Neural cell (in vitro differentiated cells): ENCODE measurements around the gene ZNF785. TPM values are rescaled to one million over a fixed set of nuclear protein-coding genes. Genes with fewer than 3 reads are reported as not detected.

Experiments used
- H2AFZ ChIP-seq: fragments of 200-600, 300-800 bp; sonication (generic), shearing (Covaris generic); 2 replicates; pipeline ENCODE4 v1.6.0; 2014; ENCODE audit warnings: low read depth, mild to moderate bottlenecking, antibody characterized with exemption, low read length, moderate library complexity
- H3F3A ChIP-seq: fragments of 200-600 bp; shearing (Covaris generic); 2 replicates; pipeline ENCODE4 v1.6.1; 2016; ENCODE audit warnings: mild to moderate bottlenecking, moderate library complexity, mixed read lengths, antibody characterized with exemption, low read length; ENCODE audit not compliant: insufficient read depth, poor library complexity, severe bottlenecking
- H3K27ac ChIP-seq: fragments of 200-600, 300-800 bp; sonication (generic), shearing (Covaris generic); 2 replicates; pipeline ENCODE4 v1.5.1; 2014; ENCODE audit warnings: mild to moderate bottlenecking, low read length, moderate library complexity
- H3K27me3 ChIP-seq: fragments of 300-800, 200-600 bp; sonication (generic), shearing (Covaris generic); 2 replicates; pipeline ENCODE4 v1.6.0; 2014; ENCODE audit warnings: mild to moderate bottlenecking, low read depth, low read length, moderate library complexity; ENCODE audit not compliant: insufficient read depth
- H3K36me3 ChIP-seq: fragments of 300-800, 200-600 bp; sonication (generic), shearing (Covaris generic); 2 replicates; pipeline ENCODE4 v1.5.1; 2014; ENCODE audit warnings: mild to moderate bottlenecking, antibody characterized with exemption, low read length, moderate library complexity; ENCODE audit not compliant: insufficient read depth
- H3K4me2 ChIP-seq: fragments of 300-800, 200-600 bp; sonication (generic), shearing (Covaris generic); 2 replicates; pipeline ENCODE4 v1.6.0; 2014; ENCODE audit warnings: mild to moderate bottlenecking, low read length
- H3K4me3 ChIP-seq: fragments of 300-800, 200-600 bp; sonication (generic), shearing (Covaris generic); 2 replicates; pipeline ENCODE4 v1.5.1; 2014; ENCODE audit warnings: mild to moderate bottlenecking, low read length, moderate library complexity
- H3K79me2 ChIP-seq: fragments of 200-600 bp; shearing (Covaris generic); replicated peaks from 2 replicates; pipeline ENCODE4 v1.6.0; 2014; ENCODE audit warnings: mild to moderate bottlenecking, low read length, moderate library complexity; ENCODE audit not compliant: insufficient read depth
- H3K9ac ChIP-seq: fragments of 300-800, 200-600 bp; sonication (generic), shearing (Covaris generic); 2 replicates; pipeline ENCODE4 v1.6.1; 2016; ENCODE audit warnings: mild to moderate bottlenecking, low read length, mixed read lengths
- H3K9me2 ChIP-seq: fragments of 200-600 bp; shearing (Covaris generic); 2 replicates; pipeline ENCODE4 v1.6.1; 2016; ENCODE audit warnings: mild to moderate bottlenecking, low read length, mixed read lengths; ENCODE audit not compliant: insufficient read depth
- H3K9me3 ChIP-seq: fragments of 200-600, 300-800 bp; sonication (generic), shearing (Covaris generic); 2 replicates; pipeline ENCODE4 v1.6.1; 2016; ENCODE audit warnings: mild to moderate bottlenecking, mixed run types, low read length, moderate library complexity, mixed read lengths
- H4K20me1 ChIP-seq: fragments of 200-600 bp; shearing (Covaris generic); 2 replicates; pipeline ENCODE4 v1.6.1; 2016; ENCODE audit warnings: mild to moderate bottlenecking, mixed run types; ENCODE audit not compliant: insufficient read depth
- CTCF ChIP-seq: fragments of 450-650 bp; IDR thresholded peaks from 2 replicates; pipeline ENCODE4 v1.5.1; 2014; ENCODE audit warnings: antibody characterized with exemption, mild to moderate bottlenecking, moderate library complexity; ENCODE audit not compliant: poor library complexity, severe bottlenecking
- EP300 ChIP-seq: fragments of 450-650 bp; conservative IDR thresholded peaks from 2 replicates; pipeline ENCODE4 v1.6.1; 2014; ENCODE audit warnings: antibody characterized with exemption, mild to moderate bottlenecking, moderate library complexity; ENCODE audit not compliant: poor library complexity, severe bottlenecking
- EZH2 ChIP-seq: fragments of 200-600, 300-800 bp; shearing (Covaris generic), sonication (generic); IDR thresholded peaks from 2 replicates; pipeline ENCODE4 v1.6.1; 2014; ENCODE audit warnings: antibody characterized with exemption, low read length, borderline replicate concordance, mild to moderate bottlenecking; ENCODE audit not compliant: insufficient read depth, poor library complexity, severe bottlenecking
- MXI1 ChIP-seq: fragments of 450-650 bp; conservative IDR thresholded peaks from 2 replicates; pipeline ENCODE4 v1.6.1; 2014; ENCODE audit warnings: antibody characterized with exemption, mild to moderate bottlenecking; ENCODE audit not compliant: poor library complexity, severe bottlenecking
- POLR2AphosphoS5 ChIP-seq: IDR thresholded peaks from 2 replicates; pipeline ENCODE4 v1.6.1; 2012
- RAD21 ChIP-seq: fragments of 450-650 bp; conservative IDR thresholded peaks from 2 replicates; pipeline ENCODE4 v1.6.1; 2014; ENCODE audit warnings: antibody characterized with exemption, mild to moderate bottlenecking, moderate library complexity
- SMC3 ChIP-seq: fragments of 450-650 bp; conservative IDR thresholded peaks from 2 replicates; pipeline ENCODE4 v1.6.1; 2014; ENCODE audit warnings: antibody characterized with exemption, mild to moderate bottlenecking, moderate library complexity; ENCODE audit not compliant: poor library complexity
- TAF1 ChIP-seq: IDR thresholded peaks from 2 replicates; pipeline ENCODE4 v1.6.1; 2012; ENCODE audit warnings: low read depth
- polyA plus RNA-seq: library from polyadenylated mRNA; depleted of rRNA; stranded (reverse); fragments of >200 nt; gene quantifications from 2 replicates; pipeline ENCODE4 v1.2.3, GENCODE V29; 2014
- TF ChIP-seq, protein P1 (sequence below): IDR thresholded peaks from 2 replicates; pipeline ENCODE4 v1.6.1; 2012; ENCODE audit warnings: borderline replicate concordance

Gene ZNF785
- polyA plus RNA-seq, 1 donor from 2014 or later, result 26.4 TPM

DNA sequence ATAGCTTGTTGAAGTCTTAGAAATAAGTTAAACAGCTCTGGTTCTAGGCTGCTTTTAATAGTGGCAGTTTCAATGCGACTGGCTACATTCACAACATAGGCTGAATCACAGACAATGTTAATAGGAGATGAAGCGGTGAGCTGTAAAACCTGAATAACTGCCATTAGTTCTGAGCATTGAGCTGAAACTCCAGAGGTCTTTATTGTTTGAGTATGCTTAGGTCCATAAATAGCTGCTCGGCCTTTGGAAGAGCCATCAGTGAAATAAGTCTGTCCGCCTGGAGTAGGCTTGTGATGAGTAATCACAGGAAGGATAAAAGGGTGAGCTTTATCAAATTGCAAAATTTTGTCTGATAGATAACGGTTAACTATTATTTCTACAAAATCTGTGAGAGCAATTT lies 34.1 kb upstream of the ZNF785 start:
- H3K4me2 ChIP-seq, result no peak overlapping the region
- H3K4me3 ChIP-seq, result no peak overlapping the region
- no peak overlapping the region for H2AFZ ChIP-seq
- H3F3A ChIP-seq, result no peaks in the 10 kb centered on the region
- H3K9me3 ChIP-seq, result no peaks in the 10 kb centered on the region
- H4K20me1 ChIP-seq, result no peaks in the 10 kb centered on the region
- H3K36me3 ChIP-seq, result no peaks in the 10 kb centered on the region
- H3K9ac ChIP-seq, result no peak overlapping the region
- H3K79me2 ChIP-seq, result no peaks in the 10 kb centered on the region
- H3K27ac ChIP-seq, result no peak overlapping the region
- H3K27me3 ChIP-seq, result no peaks in the 10 kb centered on the region
- H3K9me2 ChIP-seq, result no peaks in the 10 kb centered on the region
- TF ChIP-seq, protein P1, sequence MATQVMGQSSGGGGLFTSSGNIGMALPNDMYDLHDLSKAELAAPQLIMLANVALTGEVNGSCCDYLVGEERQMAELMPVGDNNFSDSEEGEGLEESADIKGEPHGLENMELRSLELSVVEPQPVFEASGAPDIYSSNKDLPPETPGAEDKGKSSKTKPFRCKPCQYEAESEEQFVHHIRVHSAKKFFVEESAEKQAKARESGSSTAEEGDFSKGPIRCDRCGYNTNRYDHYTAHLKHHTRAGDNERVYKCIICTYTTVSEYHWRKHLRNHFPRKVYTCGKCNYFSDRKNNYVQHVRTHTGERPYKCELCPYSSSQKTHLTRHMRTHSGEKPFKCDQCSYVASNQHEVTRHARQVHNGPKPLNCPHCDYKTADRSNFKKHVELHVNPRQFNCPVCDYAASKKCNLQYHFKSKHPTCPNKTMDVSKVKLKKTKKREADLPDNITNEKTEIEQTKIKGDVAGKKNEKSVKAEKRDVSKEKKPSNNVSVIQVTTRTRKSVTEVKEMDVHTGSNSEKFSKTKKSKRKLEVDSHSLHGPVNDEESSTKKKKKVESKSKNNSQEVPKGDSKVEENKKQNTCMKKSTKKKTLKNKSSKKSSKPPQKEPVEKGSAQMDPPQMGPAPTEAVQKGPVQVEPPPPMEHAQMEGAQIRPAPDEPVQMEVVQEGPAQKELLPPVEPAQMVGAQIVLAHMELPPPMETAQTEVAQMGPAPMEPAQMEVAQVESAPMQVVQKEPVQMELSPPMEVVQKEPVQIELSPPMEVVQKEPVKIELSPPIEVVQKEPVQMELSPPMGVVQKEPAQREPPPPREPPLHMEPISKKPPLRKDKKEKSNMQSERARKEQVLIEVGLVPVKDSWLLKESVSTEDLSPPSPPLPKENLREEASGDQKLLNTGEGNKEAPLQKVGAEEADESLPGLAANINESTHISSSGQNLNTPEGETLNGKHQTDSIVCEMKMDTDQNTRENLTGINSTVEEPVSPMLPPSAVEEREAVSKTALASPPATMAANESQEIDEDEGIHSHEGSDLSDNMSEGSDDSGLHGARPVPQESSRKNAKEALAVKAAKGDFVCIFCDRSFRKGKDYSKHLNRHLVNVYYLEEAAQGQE, result no peak
- TF ChIP-seq RAD21 (no peak), CTCF (no peak), POLR2AphosphoS5 (no peak), SMC3 (no peak), EZH2 (no peak), EP300 (no peak), TAF1 (no peak), MXI1 (no peak)

GRCh38 chr16:30619202-30619601 lies 33.7 kb upstream of the ZNF785 start:
- TF ChIP-seq CTCF (no peak), RAD21 (no peak), POLR2AphosphoS5 (no peak), MXI1 (no peak), EP300 (no peak), EZH2 (no peak)
- TF ChIP-seq, protein P1, result no peak
- Histone ChIP-seq H3K79me2 (no peaks in the 10 kb centered on the region), H3K36me3 (no peaks in the 10 kb centered on the region), H3K9ac (no peak overlapping the region), H3F3A (no peaks in the 10 kb centered on the region), H4K20me1 (no peaks in the 10 kb centered on the region), H3K27ac (no peak overlapping the region), H3K4me2 (no peak overlapping the region), H3K4me3 (no peak overlapping the region), H2AFZ (no peak overlapping the region), H3K9me2 (no peaks in the 10 kb centered on the region), H3K9me3 (no peaks in the 10 kb centered on the region), H3K27me3 (no peaks in the 10 kb centered on the region)
